Upper lobe of left lung (tissue), 6 donors: ENCODE data around the gene WNK2. TPM values are rescaled to one million over a fixed set of nuclear protein-coding genes. Genes with fewer than 3 reads are reported as not detected.

Source experiments
- ATAC-seq, 2 donors: fragments of 200-7000 bp; cut with Tn5 transposase; one replicate each; pipeline ENCODE4 v1.9.1; 2022; ENCODE audit warnings: mild to moderate bottlenecking in 2 of 2, moderate library complexity in 2 of 2; ENCODE audit not compliant: low FRiP score in 2 of 2
- DNase-seq, 2 donors: peaks; one replicate each; pipeline ENCODE4 v3.0.0-alpha.2; 2019 to 2020
- H3K27ac ChIP-seq, 4 donors: fragments of 200-600 bp; sonication (generic); one replicate each; pipeline ENCODE4 v1.5.1; 2016 to 2019
- H3K27me3 ChIP-seq, 4 donors: fragments of 200-600 bp; sonication (generic); one replicate each; pipeline ENCODE4 v1.5.1; 2017 to 2019
- H3K36me3 ChIP-seq, 4 donors: fragments of 200-600 bp; sonication (generic); one replicate each; pipeline ENCODE4 v1.5.1; 2016 to 2019
- H3K4me1 ChIP-seq, 4 donors: fragments of 200-600 bp; sonication (generic); one replicate each; pipeline ENCODE4 v1.5.1; 2018 to 2019
- H3K4me3 ChIP-seq, 4 donors: fragments of 200-600 bp; sonication (generic); one replicate each; pipeline ENCODE4 v1.5.1; 2017 to 2019; ENCODE audit warnings: mild to moderate bottlenecking in 2 of 4, moderate library complexity in 1 of 4
- H3K9me3 ChIP-seq, 4 donors: fragments of 200-600 bp; sonication (generic); one replicate each; pipeline ENCODE4 v1.5.1; 2018 to 2019
- CTCF ChIP-seq, 6 experiments: fragments of 450-650 bp in 4 of 6; fragments of 200-600 bp in 2 of 6; sonication (generic) in 2 of 6; IDR thresholded peaks; one replicate each; pipeline ENCODE4 v1.5.1; 2016 to 2019; ENCODE audit warnings: antibody characterized with exemption in 6 of 6
- EP300 ChIP-seq, 4 donors: sonication (generic); formaldehyde crosslinking; IDR thresholded peaks; one replicate each; pipeline ENCODE4 v1.5.1; 2017; ENCODE audit warnings: antibody characterized with exemption in 4 of 4, control low read depth in 2 of 4
- POLR2A ChIP-seq, 4 donors: fragments of 450-650 bp; IDR thresholded peaks; one replicate each; pipeline ENCODE4 v1.5.1; 2016 to 2017; ENCODE audit warnings: antibody characterized with exemption in 4 of 4, mild to moderate bottlenecking in 2 of 4
- POLR2AphosphoS5 ChIP-seq, 2 donors: sonication (generic); formaldehyde crosslinking; IDR thresholded peaks; one replicate each; pipeline ENCODE4 v1.5.1; 2017; ENCODE audit warnings: antibody characterized with exemption in 2 of 2
- WGBS, 2 donors: methylation state at CpG; one replicate each; pipeline ENCODE4 v1.1.5; 2017 to 2018; 5-methylcytosine and 5-hydroxymethylcytosine counted together
- total RNA-seq, 6 donors: library from RNA; depleted of rRNA in 4 of 6; stranded (reverse); fragments of >200 nt in 4 of 6; gene quantifications; one replicate each; pipeline versions ENCODE4 v1.1.0 to v1.2.1, GENCODE V29; 2016 to 2021
- donor health status: DM: no; HTN: no; CAD: no; lungs with moderate emphysema.
- donor health status: DM: no; HTN: yes; CAD: no; lungs with severe emphysema.

WNK2 gene
- total RNA-seq, 6 donors from 2014 or later: 1.1 to 11.5 (median 7.3) TPM

GRCh38 chr9:93316726-93317494 lies 133.0 kb downstream of the WNK2 start:
- no peak for ATAC-seq
- WGBS, 2 donors: 74 to 98% methylated on average over 4 to 11 of the region's 12 CpGs
- TF ChIP-seq EP300 (IDR thresholded peaks at IDR 0.05) (no peak), POLR2A (IDR thresholded peaks at IDR 0.05) (no peak), CTCF (IDR thresholded peaks at IDR 0.05) (no peak), POLR2AphosphoS5 (IDR thresholded peaks at IDR 0.05) (no peak)

GRCh38 chr9:93317495-93318094 lies 133.7 kb downstream of the WNK2 start:
- DNase-seq (no peak), ATAC-seq (peak in 1 of 2 donors; percentile 27)
- no peak for TF ChIP-seq POLR2A (IDR thresholded peaks at IDR 0.05)
- TF ChIP-seq CTCF (IDR thresholded peaks at IDR 0.05): no peak
- TF ChIP-seq POLR2AphosphoS5 (IDR thresholded peaks at IDR 0.05): no peak
- no peak for TF ChIP-seq EP300 (IDR thresholded peaks at IDR 0.05)
- Histone ChIP-seq H3K9me3 (no peaks in the 10 kb centered on the region), H3K27me3 (no peaks in the 10 kb centered on the region), H3K36me3 (no peaks in the 10 kb centered on the region), H3K4me1 (peaks cover 0 to 5% (median 2%) of the 10 kb centered on the region in 4 donors), H3K27ac (no peak overlapping the region), H3K4me3 (no peak overlapping the region)
- 71 to 74% methylated on average over 8 to 29 of the region's 30 CpGs for WGBS, 2 donors

More at GRCh38 chr9:93316726-93317494, 133.0 kb downstream of the WNK2 start:
- H3K27me3 ChIP-seq: no peaks in the 10 kb centered on the region
- no peak overlapping the region for H3K27ac ChIP-seq
- H3K4me3 ChIP-seq: no peak overlapping the region
- peaks cover 0 to 12% (median 8%) of the 10 kb centered on the region in 4 donors for H3K4me1 ChIP-seq
- H3K9me3 ChIP-seq: no peaks in the 10 kb centered on the region
- H3K36me3 ChIP-seq: no peaks in the 10 kb centered on the region
- DNase-seq: no peak

- WGBS, 2 donors: 68 to 83% methylated on average over 5 to 9 of the region's 9 CpGs
- no peak for TF ChIP-seq POLR2AphosphoS5 (IDR thresholded peaks at IDR 0.05)
- Histone ChIP-seq H3K27me3 (no peaks in the 10 kb centered on the region), H3K4me3 (no peak overlapping the region), H3K4me1 (no peaks in the 10 kb centered on the region), H3K36me3 (no peaks in the 10 kb centered on the region), H3K27ac (no peak overlapping the region), H3K9me3 (no peaks in the 10 kb centered on the region)
- ATAC-seq (no peak), DNase-seq (no peak)
Observed at GRCh38 chr9:93318480-93318879, 134.5 kb downstream of the WNK2 start.

GRCh38 chr9:93319301-93319991 lies 135.5 kb downstream of the WNK2 start:
- Histone ChIP-seq H3K4me1 (no peaks in the 10 kb centered on the region), H3K9me3 (no peaks in the 10 kb centered on the region), H3K27me3 (no peaks in the 10 kb centered on the region), H3K36me3 (no peaks in the 10 kb centered on the region), H3K4me3 (no peak overlapping the region), H3K27ac (no peak overlapping the region)
- WGBS, 2 donors: 88% methylated on average over 7 of the region's 13 CpGs; no CpG with 5 or more reads in 1 of the 2 donors
- ATAC-seq: no peak
- no peak for DNase-seq
- TF ChIP-seq POLR2A (IDR thresholded peaks at IDR 0.05) (no peak), CTCF (IDR thresholded peaks at IDR 0.05) (no peak), POLR2AphosphoS5 (IDR thresholded peaks at IDR 0.05) (no peak), EP300 (IDR thresholded peaks at IDR 0.05) (no peak)

GRCh38 chr9:93319992-93320500 lies 136.1 kb downstream of the WNK2 start:
- no peak for ATAC-seq
- no peaks in the 10 kb centered on the region for H3K27me3 ChIP-seq
- no peaks in the 10 kb centered on the region for H3K4me1 ChIP-seq
- 66 to 81% methylated on average over 7 to 19 of the region's 19 CpGs for WGBS, 2 donors
- H3K9me3 ChIP-seq: no peaks in the 10 kb centered on the region
- no peaks in the 10 kb centered on the region for H3K36me3 ChIP-seq
- no peak overlapping the region for H3K27ac ChIP-seq
- no peak for TF ChIP-seq POLR2AphosphoS5 (IDR thresholded peaks at IDR 0.05)
- no peak for TF ChIP-seq EP300 (IDR thresholded peaks at IDR 0.05)
- TF ChIP-seq POLR2A (IDR thresholded peaks at IDR 0.05): no peak
- TF ChIP-seq CTCF (IDR thresholded peaks at IDR 0.05): no peak
- no peak overlapping the region for H3K4me3 ChIP-seq
- no peak for DNase-seq
